Muscle layer of colon (tissue), 2 donors: ENCODE results near the gene PLCH2.

Experiments
- H3K27ac ChIP-seq: one replicate; pipeline ENCODE4 v1.7.0; 2013; ENCODE audit warnings: low read depth, mild to moderate bottlenecking, low read length, moderate library complexity
- H3K27me3 ChIP-seq, 2 donors: one replicate each; pipeline ENCODE4 v1.7.0; 2013; ENCODE audit warnings: low read length in 2 of 2, mild to moderate bottlenecking in 2 of 2; ENCODE audit not compliant: insufficient read depth in 2 of 2, control insufficient read depth in 1 of 2
- H3K36me3 ChIP-seq: one replicate; pipeline ENCODE4 v1.7.0; 2013; ENCODE audit warnings: mild to moderate bottlenecking, low read length; ENCODE audit not compliant: insufficient read depth
- H3K4me1 ChIP-seq: one replicate; pipeline ENCODE4 v1.7.0; 2013; ENCODE audit warnings: mild to moderate bottlenecking, low read length; ENCODE audit not compliant: insufficient read depth
- H3K4me3 ChIP-seq, 2 donors: one replicate each; pipeline ENCODE4 v1.7.0; 2013; ENCODE audit warnings: low read length in 2 of 2, low read depth in 1 of 2, mild to moderate bottlenecking in 1 of 2, moderate library complexity in 1 of 2
- H3K9ac ChIP-seq: one replicate; pipeline ENCODE4 v1.7.0; 2013; ENCODE audit warnings: low read length
- H3K9me3 ChIP-seq: one replicate; pipeline ENCODE4 v1.7.0; 2013; ENCODE audit warnings: mild to moderate bottlenecking, low read length
- donor health status: abdominal sarcoma.
- donor health status: Adenocarcinoma of cecum.

The PLCH2 gene

DNA sequence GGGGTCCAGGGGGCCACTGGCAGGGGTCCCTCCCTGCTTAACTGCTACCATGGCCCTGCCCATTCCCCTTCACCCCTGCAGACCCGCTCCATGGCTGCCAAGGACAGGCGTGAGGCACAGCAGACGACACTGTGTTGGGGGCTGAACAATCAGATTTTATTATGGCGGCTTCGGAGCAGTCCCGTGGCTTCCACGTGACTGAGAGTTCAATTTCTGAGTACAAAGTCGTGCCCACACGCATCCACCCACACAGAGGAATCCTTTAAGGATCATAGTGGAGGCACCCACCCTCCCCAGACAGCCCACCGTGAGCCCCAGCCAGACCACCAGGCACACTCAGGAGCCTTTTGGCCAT is 52.5 kb downstream of the PLCH2 start:
- no peak overlapping the region for H3K9ac ChIP-seq
- H3K4me3 ChIP-seq = no peak overlapping the region

GRCh38 chr1:2528966-2529783 is 53.1 kb downstream of the PLCH2 start:
- Histone ChIP-seq H3K27ac (no peak overlapping the region), H3K9ac (no peak overlapping the region), H3K27me3 (peaks cover 21 to 66% of the 10 kb centered on the region in 2 donors), H3K36me3 (no peaks in the 10 kb centered on the region), H3K4me1 (peaks cover 33% of the 10 kb centered on the region), H3K9me3 (no peaks in the 10 kb centered on the region), H3K4me3 (no peak overlapping the region)

More for the DNA sequence above, 52.5 kb downstream of the PLCH2 start:
- Histone ChIP-seq H3K4me1 (peaks cover 38% of the 10 kb centered on the region), H3K27ac (no peak overlapping the region), H3K9me3 (no peaks in the 10 kb centered on the region), H3K27me3 (peaks cover 21 to 61% of the 10 kb centered on the region in 2 donors), H3K36me3 (no peaks in the 10 kb centered on the region)

DNA sequence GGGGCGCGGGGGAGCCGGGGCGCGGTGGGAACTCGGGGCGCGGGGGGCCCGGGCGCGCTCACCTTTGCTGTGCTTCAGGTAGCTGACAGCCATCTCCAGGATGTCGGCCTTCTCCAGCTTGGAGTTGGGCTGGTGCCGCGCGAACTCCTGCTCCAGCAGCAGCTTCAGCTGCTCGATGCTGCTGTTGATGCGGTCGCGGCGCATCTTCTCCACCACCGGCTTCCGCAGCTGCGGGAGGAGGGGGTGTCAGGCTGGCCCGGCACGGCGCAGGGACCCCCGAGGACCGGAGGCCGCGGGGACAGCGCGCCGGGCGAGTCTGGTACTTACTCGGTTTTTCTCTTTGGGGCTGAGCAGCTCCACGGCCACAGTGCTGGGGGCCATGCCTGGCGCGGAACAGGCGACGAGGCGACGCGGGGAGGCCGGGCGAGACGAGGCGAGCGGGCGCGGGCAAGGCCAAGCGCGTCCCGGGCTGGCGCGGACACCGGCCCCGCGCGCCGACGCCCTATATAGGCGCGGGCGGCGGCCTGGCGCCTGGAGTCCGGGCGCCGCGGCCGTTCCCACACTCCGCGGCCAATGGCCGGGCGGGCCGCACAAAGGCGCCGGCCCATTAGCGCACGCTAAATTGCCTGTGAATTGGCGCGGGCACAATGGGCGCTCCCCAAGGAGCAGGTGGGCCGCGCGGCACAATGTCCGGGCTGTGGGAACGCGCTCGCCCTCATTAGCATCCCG is 53.9 kb downstream of the PLCH2 start, which contains the start of gene HES5:
Gene HES5, minus strand, starts transcription at position 480 of the 729 bp plus-strand sequence. Its CDS starts 99 bp downstream, at position 381.
- Histone ChIP-seq H3K4me1 (peaks cover 25% of the 10 kb centered on the region), H3K27me3 (peaks cover 25 to 73% of the 10 kb centered on the region in 2 donors), H3K9me3 (no peaks in the 10 kb centered on the region), H3K9ac (no peak within 1 kb of the TSS), H3K4me3 (no peak within 1 kb of the TSS), H3K27ac (no peak within 1 kb of the TSS), H3K36me3 (no peaks in the 10 kb centered on the region)

- H3K27ac ChIP-seq = no peak overlapping the region
- no peaks in the 10 kb centered on the region for H3K9me3 ChIP-seq
- peaks cover 19% of the 10 kb centered on the region for H3K4me1 ChIP-seq
- peaks cover 25 to 78% of the 10 kb centered on the region in 2 donors for H3K27me3 ChIP-seq
- no peak overlapping the region for H3K9ac ChIP-seq
- no peaks in the 10 kb centered on the region for H3K36me3 ChIP-seq
- H3K4me3 ChIP-seq = no peak overlapping the region
These were observed 54.6 kb downstream of the PLCH2 start for GRCh38 chr1:2530513-2531361.

DNA sequence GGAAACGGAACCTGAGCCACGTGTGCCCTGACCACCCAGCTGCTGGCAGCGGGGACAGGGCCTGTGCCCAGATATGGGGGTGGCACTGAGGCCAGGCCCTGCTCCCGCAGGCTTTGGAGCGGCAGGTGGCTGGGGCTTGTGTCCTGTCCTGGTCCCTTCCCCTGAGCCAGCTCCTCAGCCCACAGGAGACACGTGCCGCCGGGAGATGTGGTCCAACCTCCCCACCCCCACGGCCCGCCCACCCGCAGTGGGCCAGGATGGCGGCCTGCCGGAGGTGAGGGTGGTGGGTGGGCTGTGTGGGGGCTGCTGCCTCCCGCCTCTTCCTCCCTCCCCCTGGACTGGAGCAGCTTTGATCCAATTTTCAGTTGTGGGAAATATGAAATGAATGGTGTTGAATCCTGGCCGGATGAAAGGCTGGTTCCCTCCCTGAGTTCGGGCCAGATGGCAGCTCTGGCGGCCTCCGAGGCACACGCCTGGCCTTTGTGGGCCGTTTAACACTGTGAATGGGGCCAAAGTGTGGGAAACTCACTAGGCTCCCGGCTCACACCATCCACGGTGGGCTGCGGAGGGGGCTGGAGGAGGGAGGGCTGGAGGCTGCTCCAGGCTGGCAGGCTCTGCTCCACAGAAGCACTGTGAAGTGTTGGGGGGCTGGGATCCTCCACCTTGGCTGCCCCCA is 56.5 kb downstream of the PLCH2 start:
- Histone ChIP-seq H3K4me1 (peaks cover 12% of the 10 kb centered on the region), H3K4me3 (no peak overlapping the region), H3K27ac (no peak overlapping the region), H3K9ac (no peak overlapping the region), H3K9me3 (no peaks in the 10 kb centered on the region), H3K27me3 (peaks cover 25 to 86% of the 10 kb centered on the region in 2 donors), H3K36me3 (no peaks in the 10 kb centered on the region)

DNA sequence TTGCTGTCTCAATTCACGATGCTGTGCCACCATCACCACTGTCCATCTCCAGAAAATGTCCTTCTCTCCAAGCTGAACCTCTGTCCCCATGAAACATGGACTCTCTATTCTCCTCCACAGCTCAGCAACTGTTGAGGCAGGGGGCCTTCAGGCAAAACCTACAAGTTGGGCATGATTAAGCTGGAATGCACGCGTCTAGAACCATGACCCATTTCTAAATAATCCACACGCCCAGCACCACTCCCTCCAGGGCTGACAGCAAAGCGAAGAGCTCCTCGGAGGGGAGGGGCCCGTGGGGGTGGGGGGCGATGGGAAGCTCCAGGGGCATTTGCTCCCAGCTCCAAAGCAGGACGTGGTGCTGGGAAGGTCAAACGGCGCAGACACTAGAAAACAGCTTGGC is 57.3 kb downstream of the PLCH2 start:
- Histone ChIP-seq H3K9me3 (no peaks in the 10 kb centered on the region), H3K4me3 (no peak overlapping the region), H3K9ac (no peak overlapping the region), H3K4me1 (peaks cover 12% of the 10 kb centered on the region), H3K27ac (no peak overlapping the region), H3K27me3 (peaks cover 25 to 86% of the 10 kb centered on the region in 2 donors), H3K36me3 (no peaks in the 10 kb centered on the region)

DNA sequence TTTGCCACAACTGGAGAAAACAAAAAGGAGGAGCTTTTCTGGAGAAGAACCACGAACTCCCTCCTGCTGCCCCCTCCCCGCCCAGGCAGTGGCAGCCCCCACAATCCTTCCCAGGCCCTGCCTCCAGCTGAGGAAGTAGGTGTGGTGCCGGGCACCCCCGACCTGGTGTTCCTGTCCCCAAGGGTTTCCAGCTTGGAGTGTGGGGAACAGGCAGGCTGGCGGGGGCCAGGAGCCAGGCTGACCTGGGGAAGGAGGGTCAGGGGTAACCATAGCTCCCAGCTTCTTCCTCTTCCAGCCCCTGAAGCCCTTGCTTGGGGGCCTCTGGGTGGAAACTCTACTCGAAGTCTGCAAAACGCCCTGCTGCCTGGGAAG is 58.2 kb downstream of the PLCH2 start:
- H3K27ac ChIP-seq = no peak overlapping the region
- H3K4me3 ChIP-seq = no peak overlapping the region
- H3K9me3 ChIP-seq = no peaks in the 10 kb centered on the region
- H3K27me3 ChIP-seq = peaks cover 25 to 86% of the 10 kb centered on the region in 2 donors
- H3K4me1 ChIP-seq = peaks cover 12% of the 10 kb centered on the region
- no peak overlapping the region for H3K9ac ChIP-seq
- no peaks in the 10 kb centered on the region for H3K36me3 ChIP-seq

DNA sequence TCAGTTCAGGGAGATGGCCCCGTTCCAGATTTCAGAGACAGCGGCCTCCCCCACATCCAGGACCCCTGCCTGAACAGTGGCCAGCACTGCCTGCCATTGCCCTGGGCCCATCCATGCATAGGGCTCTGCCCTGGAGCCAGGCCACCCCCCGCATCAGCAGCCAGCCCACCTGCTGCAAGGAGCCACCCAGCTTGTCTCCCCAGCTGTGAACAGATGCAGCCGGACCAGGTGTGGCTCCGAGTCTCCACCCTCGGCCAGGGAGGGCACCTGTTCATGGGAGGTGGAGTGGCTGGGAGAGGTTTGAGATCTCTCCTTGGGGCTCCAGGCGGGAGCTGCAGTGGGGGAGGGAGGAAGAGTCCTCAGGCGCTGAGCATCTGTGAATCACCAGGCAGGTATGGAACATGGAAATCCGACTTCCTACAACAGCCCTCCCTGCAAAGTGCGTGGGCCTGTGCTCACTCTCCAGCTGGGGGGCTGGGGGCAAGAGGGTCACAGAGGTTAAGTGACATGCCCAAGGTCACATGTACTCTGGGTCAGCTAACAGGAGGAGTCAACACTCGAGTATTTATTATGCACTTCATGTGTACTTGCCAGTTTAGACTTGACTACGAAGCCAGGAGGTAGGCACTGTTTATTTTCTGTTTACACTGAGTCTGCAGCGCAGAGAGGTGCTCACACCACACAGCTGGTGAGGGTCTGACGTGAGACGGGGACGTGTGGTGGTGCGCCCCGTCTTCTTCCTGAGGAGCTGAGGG is 58.8 kb downstream of the PLCH2 start:
- Histone ChIP-seq H3K4me1 (peaks cover 12% of the 10 kb centered on the region), H3K9ac (no peak overlapping the region), H3K4me3 (no peak overlapping the region), H3K27me3 (peaks cover 25 to 89% of the 10 kb centered on the region in 2 donors), H3K9me3 (no peaks in the 10 kb centered on the region), H3K27ac (no peak overlapping the region), H3K36me3 (no peaks in the 10 kb centered on the region)

GRCh38 chr1:2535455-2535854 is 59.4 kb downstream of the PLCH2 start:
- H3K4me1 ChIP-seq = peaks cover 10% of the 10 kb centered on the region
- H3K27me3 ChIP-seq = peaks cover 25 to 89% of the 10 kb centered on the region in 2 donors
- no peak overlapping the region for H3K27ac ChIP-seq
- no peak overlapping the region for H3K4me3 ChIP-seq
- H3K9me3 ChIP-seq = no peaks in the 10 kb centered on the region
- no peak overlapping the region for H3K9ac ChIP-seq
- no peaks in the 10 kb centered on the region for H3K36me3 ChIP-seq

DNA sequence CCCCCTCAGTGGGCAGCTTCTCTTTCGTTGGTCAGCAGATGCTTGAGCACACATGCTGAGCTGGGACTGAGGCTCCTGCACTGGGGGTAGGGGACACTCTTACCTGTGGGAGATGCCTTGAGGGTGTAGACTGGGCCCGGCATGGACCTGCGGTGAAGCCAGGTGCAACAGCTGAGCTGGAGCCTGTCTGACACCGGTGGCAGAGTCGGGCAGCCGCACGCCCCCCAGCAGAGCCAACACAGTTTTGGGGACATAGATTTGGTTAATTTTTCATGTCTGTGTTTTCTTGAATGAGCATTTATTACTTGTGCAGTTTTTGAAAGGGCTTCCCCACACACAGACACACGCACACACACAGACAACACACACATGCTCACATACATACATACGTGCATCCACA is 59.9 kb downstream of the PLCH2 start:
- no peak overlapping the region for H3K27ac ChIP-seq
- H3K9ac ChIP-seq = no peak overlapping the region
- peaks cover 19 to 89% of the 10 kb centered on the region in 2 donors for H3K27me3 ChIP-seq
- H3K36me3 ChIP-seq = no peaks in the 10 kb centered on the region
- H3K4me1 ChIP-seq = peaks cover 5% of the 10 kb centered on the region
- no peak overlapping the region for H3K4me3 ChIP-seq
- no peaks in the 10 kb centered on the region for H3K9me3 ChIP-seq
